Endodermal cell (in vitro differentiated cells): Measurements from ENCODE around the gene CEP112. TPM values are rescaled to one million over a fixed set of nuclear protein-coding genes. Genes with fewer than 3 reads are reported as not detected.

Source experiments
- DNase-seq: peaks from one replicate; pipeline ENCODE4 v3.0.0-alpha.2; 2017
- H3K27ac ChIP-seq: 2 replicates; pipeline ENCODE4 v1.5.1; 2013; ENCODE audit warnings: mild to moderate bottlenecking, low read depth, low read length, moderate library complexity
- H3K27me3 ChIP-seq: 2 replicates; pipeline ENCODE4 v1.6.1; 2013; ENCODE audit warnings: mild to moderate bottlenecking, low read length, moderate library complexity; ENCODE audit not compliant: insufficient read depth, control insufficient read depth, poor library complexity, severe bottlenecking
- H3K36me3 ChIP-seq: 2 replicates; pipeline ENCODE4 v1.7.0; 2013; ENCODE audit warnings: mild to moderate bottlenecking, low read length, moderate library complexity; ENCODE audit not compliant: control insufficient read depth, insufficient read depth
- H3K4me1 ChIP-seq: one replicate; pipeline ENCODE4 v1.7.0; 2013; ENCODE audit warnings: low read length; ENCODE audit not compliant: control insufficient read depth, insufficient read depth
- H3K4me3 ChIP-seq: 2 replicates; pipeline ENCODE4 v1.5.1; 2013; ENCODE audit warnings: mild to moderate bottlenecking, low read length, moderate library complexity
- H3K9ac ChIP-seq: 2 replicates; pipeline ENCODE4 v1.6.1; 2013; ENCODE audit warnings: mild to moderate bottlenecking, low read length, moderate library complexity; ENCODE audit not compliant: poor library complexity, severe bottlenecking; ENCODE audit errors: extremely low read depth
- H3K9me3 ChIP-seq: 2 replicates; pipeline ENCODE4 v1.6.1; 2013; ENCODE audit warnings: mild to moderate bottlenecking, low read length, moderate library complexity; ENCODE audit not compliant: control insufficient read depth
- H3K27ac Mint-ChIP-seq: 2 replicates; pipeline ENCODE4 v1.8.0; 2020; ENCODE audit warnings: mixed read lengths
- H3K27me3 Mint-ChIP-seq: 2 replicates; pipeline ENCODE4 v1.8.0; 2021; ENCODE audit warnings: mild to moderate bottlenecking, mixed read lengths; ENCODE audit not compliant: insufficient read depth
- H3K36me3 Mint-ChIP-seq: 2 replicates; pipeline ENCODE4 v1.8.0; 2020; ENCODE audit warnings: low read depth, mixed read lengths
- H3K4me1 Mint-ChIP-seq: 2 replicates; pipeline ENCODE4 v1.8.0; 2020; ENCODE audit warnings: mixed read lengths
- H3K4me3 Mint-ChIP-seq: 2 replicates; pipeline ENCODE4 v1.8.0; 2020; ENCODE audit warnings: mild to moderate bottlenecking, moderate library complexity, mixed read lengths
- H3K9me3 Mint-ChIP-seq: 2 replicates; pipeline ENCODE4 v1.8.0; 2020; ENCODE audit warnings: mild to moderate bottlenecking, mixed read lengths
- CTCF ChIP-seq: fragments of 200-600 bp; sonication (generic); conservative IDR thresholded peaks from 2 replicates; pipeline ENCODE4 v1.5.0; 2021; ENCODE audit warnings: antibody characterized with exemption, mild to moderate bottlenecking
- WGBS, 2 experiments: methylation state at CpG; one replicate each; pipeline versions ENCODE4 v1.1.5 to v1.1.7; 2013; ENCODE audit warnings: missing lambda C conversion rate in 2 of 2, mixed read lengths in 1 of 2; ENCODE audit not compliant: insufficient coverage in 1 of 2, insufficient read length in 1 of 2; 5-methylcytosine and 5-hydroxymethylcytosine counted together
- total RNA-seq, 2 donors: library from RNA; stranded (reverse); fragmentation: NEBNext Ultra II Directional in 1 of 2; extraction: Animal tissue kit (Norgen Biotek cat#: 25700) in 1 of 2; gene quantifications; 2 replicates in 1 of 2; 3 replicates in 1 of 2; pipeline ENCODE4 v1.2.1, GENCODE V29; 2021

CEP112 gene
- total RNA-seq, 2 donors from 2014 or later, result 15.2 to 21.4 TPM

GRCh38 chr17:65753348-65753747, 438.6 kb downstream of the CEP112 start:
- no peak for TF ChIP-seq CTCF
- H3K9me3 ChIP-seq, result no peaks in the 10 kb centered on the region
- Mint-ChIP-seq H3K4me1 (no peaks in the 10 kb centered on the region), H3K4me3 (no peak overlapping the region), H3K27me3 (no peaks in the 10 kb centered on the region), H3K27ac (no peak overlapping the region), H3K9me3 (no peaks in the 10 kb centered on the region), H3K36me3 (no peaks in the 10 kb centered on the region)
- DNase-seq, result no peak
- no peak overlapping the region for H3K9ac ChIP-seq
- H3K4me1 ChIP-seq, result no peaks in the 10 kb centered on the region
- no peak overlapping the region for H3K27ac ChIP-seq
- no peak overlapping the region for H3K4me3 ChIP-seq
- 73 to 92% methylated on average over 2 to 4 of the region's 4 CpGs for WGBS, 2 experiments
- no peaks in the 10 kb centered on the region for H3K36me3 ChIP-seq
- H3K27me3 ChIP-seq, result no peaks in the 10 kb centered on the region

- no peak overlapping the region for H3K9ac ChIP-seq
- TF ChIP-seq CTCF, result no peak
- no peak overlapping the region for H3K4me3 ChIP-seq
- H3K27ac ChIP-seq, result no peak overlapping the region
- no peak for DNase-seq
- H3K4me3 Mint-ChIP-seq, result no peak overlapping the region
- no peaks in the 10 kb centered on the region for H3K36me3 ChIP-seq
- H3K27me3 ChIP-seq, result no peaks in the 10 kb centered on the region
- H3K9me3 ChIP-seq, result no peaks in the 10 kb centered on the region
- H3K9me3 Mint-ChIP-seq, result no peaks in the 10 kb centered on the region
- H3K27me3 Mint-ChIP-seq, result peaks cover 1% of the 10 kb centered on the region
- H3K4me1 ChIP-seq, result no peaks in the 10 kb centered on the region
- no peaks in the 10 kb centered on the region for H3K36me3 Mint-ChIP-seq
- no peak overlapping the region for H3K27ac Mint-ChIP-seq
- H3K4me1 Mint-ChIP-seq, result no peaks in the 10 kb centered on the region
- 83 to 92% methylated on average over 5 of the region's 5 CpGs for WGBS, 2 experiments
These were observed 440.7 kb downstream of the CEP112 start for GRCh38 chr17:65751263-65751662.

GRCh38 chr17:65750631-65751115, 441.3 kb downstream of the CEP112 start:
- Histone ChIP-seq H3K36me3 (no peaks in the 10 kb centered on the region), H3K4me3 (no peak overlapping the region), H3K27ac (no peak overlapping the region), H3K9ac (no peak overlapping the region), H3K27me3 (no peaks in the 10 kb centered on the region), H3K4me1 (no peaks in the 10 kb centered on the region), H3K9me3 (no peaks in the 10 kb centered on the region)
- no peak for DNase-seq
- no peak for TF ChIP-seq CTCF
- no peaks in the 10 kb centered on the region for H3K4me1 Mint-ChIP-seq
- no peaks in the 10 kb centered on the region for H3K36me3 Mint-ChIP-seq
- no peak overlapping the region for H3K27ac Mint-ChIP-seq
- H3K27me3 Mint-ChIP-seq, result peaks cover 1% of the 10 kb centered on the region
- no peak overlapping the region for H3K4me3 Mint-ChIP-seq
- no peaks in the 10 kb centered on the region for H3K9me3 Mint-ChIP-seq
- WGBS, 2 experiments, result 92% methylated on average over 2 of the region's 2 CpGs; no CpG with 5 or more reads in 1 of the 2 experiments
